HG03039 (cell line): ENCODE results near the gene MPIG6B.

ENCODE experiments used
- ATAC-seq: cut with Tn5 transposase; IDR thresholded peaks from one replicate; pipeline ENCODE4 v1.9.1; 2021; ENCODE audit warnings: mild to moderate bottlenecking, moderate library complexity; ENCODE audit not compliant: unreplicated experiment

The MPIG6B gene

GRCh38 chr6:31765559-31765909 is 42.4 kb downstream of the MPIG6B start:
- no peak for ATAC-seq

GRCh38 chr6:31765910-31766794 is 43.0 kb downstream of the MPIG6B start:
- no peak for ATAC-seq

GRCh38 chr6:31767096-31767645 is 44.0 kb downstream of the MPIG6B start:
- ATAC-seq = no peak

- no peak for ATAC-seq
These were observed 45.4 kb downstream of the MPIG6B start for GRCh38 chr6:31768363-31769257.

- ATAC-seq = no peak
These were observed 46.7 kb downstream of the MPIG6B start for GRCh38 chr6:31769684-31770371.

GRCh38 chr6:31770860-31771259 is 47.7 kb downstream of the MPIG6B start:
- no peak for ATAC-seq

GRCh38 chr6:31771992-31772358 is 48.8 kb downstream of the MPIG6B start:
- ATAC-seq = no peak

- ATAC-seq = no peak
These were observed 52.0 kb downstream of the MPIG6B start for GRCh38 chr6:31775184-31775583.

- ATAC-seq = no peak
These were observed 52.7 kb downstream of the MPIG6B start for GRCh38 chr6:31775633-31776484.
